Smooth muscle cell of the brain vasculature (primary cell): ENCODE data around the gene CASKIN1.
A peak's percentile ranks its signal among the peaks of the same experiment; 100 is the strongest.

Experiments used
- DNase-seq: peaks from one replicate; pipeline ENCODE4 v3.0.0-alpha.2; 2012; ENCODE audit warnings: low read depth, low spot score

The CASKIN1 gene

DNA sequence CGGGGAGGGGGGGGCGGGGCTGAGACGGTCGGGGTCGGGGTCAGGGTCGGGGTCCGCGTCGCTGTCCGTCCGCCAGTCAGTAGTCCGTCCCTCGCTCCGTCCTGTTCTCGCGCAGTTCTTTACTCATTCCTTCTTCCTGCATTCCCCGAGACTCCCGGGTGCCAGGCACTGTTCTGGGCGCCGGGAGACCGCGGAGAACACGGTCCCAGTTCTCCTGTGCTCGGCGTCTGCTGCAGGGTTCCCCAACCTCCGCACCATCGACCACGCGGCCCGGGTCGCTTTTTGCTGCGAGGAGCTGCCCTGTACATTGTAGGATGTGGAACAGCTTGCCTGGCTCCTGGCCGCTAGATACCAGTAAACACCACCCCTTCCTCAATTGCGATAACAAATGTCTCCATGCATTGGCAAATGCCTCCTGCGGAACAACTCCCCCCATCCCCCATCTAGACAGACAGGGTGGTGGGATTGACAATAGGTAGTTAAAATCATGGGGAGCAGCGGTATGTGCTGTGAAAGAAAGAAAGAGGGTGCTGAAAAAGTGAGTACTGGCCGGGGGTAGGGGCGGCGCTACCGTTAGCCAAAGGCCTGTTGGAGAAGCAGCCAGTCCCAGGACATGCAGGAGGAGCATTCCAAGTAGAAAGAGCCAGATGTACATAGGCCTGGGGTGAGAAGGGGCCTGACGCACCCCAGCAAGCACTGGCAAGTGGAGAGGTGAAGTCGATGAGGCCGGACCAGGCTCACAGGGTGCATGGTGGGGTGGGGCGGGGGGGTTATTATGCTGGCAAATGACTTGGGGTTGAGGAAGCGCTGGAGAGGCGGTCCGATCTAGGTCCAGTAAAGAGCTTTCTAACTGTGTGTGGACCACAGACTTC is 40.2 kb downstream of the CASKIN1 start:
- DNase-seq, result no peak

DNA sequence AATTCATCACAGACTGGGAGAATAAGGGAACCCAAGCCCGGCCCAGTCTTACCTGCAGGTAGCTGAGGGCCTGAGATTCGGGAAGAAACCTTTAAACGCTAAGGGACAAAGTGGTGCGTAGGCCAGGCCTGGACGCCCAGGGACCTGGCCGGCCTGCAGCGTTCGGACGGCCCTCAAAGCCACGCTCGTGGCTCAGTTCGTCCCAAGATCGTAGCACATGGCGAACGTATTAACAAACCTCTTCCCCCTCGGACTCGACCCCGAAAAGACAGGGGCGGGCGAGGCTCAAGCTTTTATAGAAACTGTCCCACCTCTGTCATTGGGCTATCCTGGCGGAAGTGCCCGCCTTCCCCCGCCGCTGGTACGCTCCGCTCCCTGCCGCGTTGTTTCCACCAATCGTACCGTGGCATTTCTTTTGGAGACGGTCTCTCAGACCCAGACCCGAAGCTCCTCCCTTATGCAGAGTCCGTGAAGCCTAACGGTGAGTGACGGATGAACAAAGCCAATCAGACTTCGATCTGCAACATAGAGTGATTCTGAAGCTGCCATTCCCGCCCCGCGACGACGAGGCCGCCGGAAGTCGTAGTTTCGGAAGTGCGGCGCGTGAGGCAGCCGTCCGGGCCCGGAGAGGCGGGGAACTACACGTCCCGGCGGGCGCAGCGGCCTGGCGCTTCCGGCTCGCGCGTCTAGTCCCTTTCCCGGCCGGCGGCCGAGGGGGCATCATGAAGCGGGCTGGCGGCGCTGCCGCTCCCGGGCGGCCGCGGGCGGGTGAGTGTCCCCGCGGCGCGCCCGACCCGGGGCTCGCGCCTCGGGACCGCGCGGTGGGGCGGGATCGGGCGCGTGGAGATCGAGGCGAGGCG is 41.1 kb downstream of the CASKIN1 start, which contains the start of gene TRAF7:
Gene TRAF7 (plus strand): TSS at position 692 of the 860 bp plus-strand sequence. CDS start 8,139 bp downstream, outside the sequence.
- DNase-seq, result peak; percentile 100

GRCh38 chr16:2154533-2155090 is 41.8 kb downstream of the CASKIN1 start:
- DNase-seq, result no peak

DNA sequence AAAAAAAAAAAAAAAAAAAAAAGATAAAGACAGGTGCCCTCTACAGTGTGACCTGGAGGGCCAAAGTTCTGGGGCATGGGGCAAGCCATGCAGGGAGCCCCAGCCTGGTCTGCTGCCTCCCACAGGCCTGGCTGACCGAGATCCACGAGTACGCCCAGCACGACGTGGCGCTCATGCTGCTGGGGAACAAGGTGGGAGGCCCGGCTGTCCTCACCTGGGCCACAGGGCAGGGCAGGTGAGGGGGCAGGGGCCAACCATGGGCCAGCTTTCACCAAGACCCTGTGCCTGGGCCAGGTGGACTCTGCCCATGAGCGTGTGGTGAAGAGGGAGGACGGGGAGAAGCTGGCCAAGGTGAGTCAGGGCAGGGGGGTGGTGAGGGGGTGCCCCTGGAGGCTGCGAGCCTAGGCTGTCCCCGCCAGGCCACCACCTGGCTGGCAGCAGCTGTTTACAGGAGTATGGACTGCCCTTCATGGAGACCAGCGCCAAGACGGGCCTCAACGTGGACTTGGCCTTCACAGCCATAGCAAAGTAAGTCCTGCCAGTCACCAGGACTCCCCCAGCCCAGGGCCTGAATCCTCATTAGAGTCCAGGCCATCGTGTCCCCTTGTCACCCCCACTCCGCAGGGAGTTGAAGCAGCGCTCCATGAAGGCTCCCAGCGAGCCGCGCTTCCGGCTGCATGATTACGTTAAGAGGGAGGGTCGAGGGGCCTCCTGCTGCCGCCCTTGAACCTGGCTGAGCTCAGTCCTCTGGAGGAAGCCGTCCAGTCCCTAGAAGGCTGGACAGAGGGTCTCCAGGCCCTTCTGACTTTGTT is 43.5 kb downstream of the CASKIN1 start:
- DNase-seq, result no peak

GRCh38 chr16:2151188-2152091 is 45.0 kb downstream of the CASKIN1 start:
- DNase-seq, result no peak

- DNase-seq, result no peak
Measured at GRCh38 chr16:2150418-2151187, 45.8 kb downstream of the CASKIN1 start.

- DNase-seq, result no peak
Measured at GRCh38 chr16:2149630-2150417, 46.6 kb downstream of the CASKIN1 start.

- DNase-seq, result no peak
Measured at GRCh38 chr16:2148714-2149629, 47.4 kb downstream of the CASKIN1 start.

DNA sequence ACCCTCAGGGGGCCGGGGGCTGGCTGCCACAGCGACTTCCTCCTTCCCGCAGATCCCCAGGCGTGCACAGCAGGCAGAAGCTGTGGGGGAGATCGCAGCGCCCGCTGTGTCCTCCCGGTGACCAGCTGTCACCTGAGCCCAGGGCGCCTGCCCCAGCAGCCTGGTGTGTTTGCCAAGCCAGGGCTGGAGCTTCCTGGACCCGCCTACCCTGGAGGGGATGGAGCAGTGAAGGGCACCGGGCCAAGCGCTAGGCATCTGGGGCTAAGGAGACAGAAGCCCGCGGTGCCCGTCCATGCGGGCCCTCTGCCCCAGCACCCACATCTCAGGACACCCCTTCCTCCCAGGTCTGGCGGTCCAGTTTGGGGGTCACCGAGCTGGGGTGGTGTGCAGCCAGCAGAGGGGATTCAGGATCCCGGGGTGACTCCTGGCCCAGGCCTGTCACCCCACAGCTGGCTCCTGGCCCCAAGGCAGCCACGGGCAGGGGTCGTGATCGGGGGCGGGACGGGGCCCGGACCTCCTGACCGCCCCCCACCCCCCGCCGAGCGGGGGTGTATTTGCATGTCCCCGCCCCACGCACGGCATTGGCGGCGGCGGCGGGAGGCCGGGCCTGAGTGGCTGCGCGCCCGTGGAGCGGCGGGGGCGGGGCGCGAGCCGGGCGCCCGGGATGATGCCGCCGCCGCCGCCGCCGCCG is 48.3 kb downstream of the CASKIN1 start, which contains the start of gene RAB26:
Gene RAB26 (plus strand): TSS at position 645 of the 691 bp plus-strand sequence. CDS start 159 bp downstream, outside the sequence.
- DNase-seq, result no peak

GRCh38 chr16:2147378-2147777 is 49.0 kb downstream of the CASKIN1 start:
- no peak for DNase-seq

DNA sequence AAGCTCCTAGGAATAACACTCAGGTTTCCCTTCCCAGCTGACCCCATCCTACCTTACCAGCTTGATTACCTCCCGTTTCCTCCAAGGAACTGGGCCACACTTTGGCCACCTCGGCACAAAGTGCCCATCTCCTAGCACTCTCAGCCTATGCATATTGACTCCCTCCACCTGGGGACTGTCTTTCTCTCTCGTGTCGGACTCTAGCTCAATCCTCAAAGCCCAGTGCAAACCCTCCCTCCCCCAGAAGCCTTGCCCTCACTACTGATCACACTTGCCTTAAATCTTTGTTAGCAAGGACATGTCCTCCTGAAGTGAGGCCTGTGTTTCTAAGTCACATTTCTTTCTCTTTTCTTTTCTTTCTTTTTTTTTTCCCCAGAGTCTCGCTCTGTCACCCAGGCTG is 50.6 kb downstream of the CASKIN1 start:
- DNase-seq, result no peak

DNA sequence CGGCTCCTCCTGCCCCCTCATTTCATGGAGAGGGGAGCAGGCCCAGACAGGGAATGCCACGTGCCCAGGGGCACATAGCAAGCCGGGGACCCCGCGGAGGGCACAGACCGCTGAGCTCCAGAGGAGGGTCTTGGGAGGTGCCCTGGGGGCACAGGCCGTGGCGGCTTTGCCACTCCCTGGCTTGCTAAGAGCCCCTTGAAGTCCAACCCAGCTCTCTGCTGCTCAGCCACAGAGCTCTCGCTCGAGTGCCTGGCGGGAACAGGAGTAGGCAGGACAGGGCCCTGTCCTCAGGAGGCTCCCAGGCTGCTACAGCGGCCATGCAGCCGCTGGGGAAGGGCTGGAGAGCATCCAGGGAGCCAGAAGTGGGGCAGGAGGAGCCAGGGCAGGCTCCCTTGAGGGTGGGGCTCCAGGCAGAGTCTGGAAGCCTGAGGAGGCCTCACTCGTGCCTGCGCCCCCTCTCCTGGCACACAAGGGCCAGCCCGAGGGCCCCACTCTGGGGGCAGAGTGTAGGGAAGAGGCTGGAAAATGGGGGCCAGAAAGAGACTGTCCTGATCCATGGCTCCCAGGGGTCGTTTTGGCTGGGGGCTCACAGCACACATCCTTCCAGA is 52.4 kb downstream of the CASKIN1 start:
- DNase-seq, result no peak

- DNase-seq, result no peak
Measured at GRCh38 chr16:2142942-2143877, 53.2 kb downstream of the CASKIN1 start.

DNA sequence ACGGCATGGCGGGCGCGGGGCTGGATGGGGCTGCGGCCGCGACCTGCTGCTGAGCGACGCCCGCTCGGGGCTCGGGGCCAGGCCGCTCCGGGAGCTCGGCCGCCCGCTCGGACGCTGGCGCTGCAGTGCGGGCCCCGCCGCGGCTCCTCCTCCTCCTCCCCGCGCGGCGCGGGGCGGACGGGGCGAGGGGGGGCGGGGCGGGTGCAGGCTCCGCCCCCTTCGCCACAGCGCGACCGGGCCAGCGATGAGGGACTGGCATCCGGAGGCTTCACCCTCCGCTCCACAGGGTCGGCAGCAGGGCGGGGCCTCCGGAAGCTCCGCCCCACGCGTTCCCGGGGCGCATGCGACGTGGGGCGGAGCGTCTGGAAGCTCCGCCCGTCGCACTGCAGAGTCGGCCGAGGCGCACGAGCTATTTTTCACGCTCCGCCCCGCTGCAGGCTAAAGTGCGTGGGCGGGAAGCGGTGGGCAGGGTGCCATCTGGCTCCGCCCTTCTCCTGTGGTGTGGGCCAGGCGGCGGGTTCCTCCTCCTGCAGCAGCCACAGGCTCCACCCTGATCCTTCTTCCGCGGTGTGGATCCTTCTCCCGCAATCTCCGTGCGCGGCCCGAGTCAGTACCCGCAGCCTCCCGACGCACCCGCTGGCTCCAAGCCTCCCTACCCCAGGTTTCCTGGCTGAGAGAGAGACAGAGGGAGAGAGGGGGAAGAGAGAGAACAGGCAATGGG is 60.5 kb downstream of the CASKIN1 start, which contains the start of gene PKD1:
Gene PKD1 (minus strand): TSS at position 129 of the 721 bp plus-strand sequence. CDS start 209 bp downstream, outside the sequence.
- peak; percentile 86 for DNase-seq
